ENCODE measurements around the gene PLA1A.
"Not testable (repeated sequence)": the region's sequence is repeated elsewhere in the genome, so short reads cannot be mapped to it uniquely, and the experiment has no call there.

Gene PLA1A

GRCh38 chr3:119664370-119664769 lies 66.7 kb downstream of the PLA1A start:
- DNase-seq (ENCODE audit: low spot score), result no peak

- no peak for DNase-seq (ENCODE audit: low spot score)
Measured at GRCh38 chr3:119664850-119665379, 67.2 kb downstream of the PLA1A start.

- no peak for DNase-seq (ENCODE audit: low spot score)
Measured at GRCh38 chr3:119665954-119666559, 68.4 kb downstream of the PLA1A start.

- no peak for DNase-seq (ENCODE audit: low spot score)
Measured at GRCh38 chr3:119669906-119670570, 72.4 kb downstream of the PLA1A start.

- DNase-seq (ENCODE audit: low spot score), result no peak
Measured at GRCh38 chr3:119672776-119673175, 75.1 kb downstream of the PLA1A start.

- no peak for DNase-seq (ENCODE audit: low spot score)
Measured at GRCh38 chr3:119673875-119674274, 76.2 kb downstream of the PLA1A start.

GRCh38 chr3:119675188-119675874 lies 77.6 kb downstream of the PLA1A start:
- no peak for DNase-seq (ENCODE audit: low spot score)

- no peak for DNase-seq (ENCODE audit: low spot score)
Measured at GRCh38 chr3:119676020-119676419, 78.3 kb downstream of the PLA1A start.

GRCh38 chr3:119676771-119677640 lies 79.3 kb downstream of the PLA1A start, which contains the start of gene COX17:
TSS of gene COX17 (minus strand) at chr3:119677406. CDS start at chr3:119677310, 96 bp downstream.
- peak; percentile 92 for DNase-seq (ENCODE audit: low spot score)

- DNase-seq (ENCODE audit: low spot score), result no peak
Measured at GRCh38 chr3:119677641-119677934, 79.9 kb downstream of the PLA1A start.

- DNase-seq (ENCODE audit: low spot score), result not testable (repeated sequence)
Measured at GRCh38 chr3:119678209-119678608, 80.5 kb downstream of the PLA1A start.
